OCI-LY1 (cell line): ENCODE results near the gene TMEM106A.

Source experiments
- CTCF ChIP-seq: fragments of 200-600 bp; sonication (generic), shearing (Covaris generic); IDR thresholded peaks from 2 replicates; pipeline ENCODE4 v1.5.1; 2017; ENCODE audit warnings: mild to moderate bottlenecking, antibody characterized with exemption, low read length, moderate library complexity, mixed read lengths
- EZH2 ChIP-seq: fragments of 200-600 bp; sonication (generic), shearing (Covaris generic); IDR thresholded peaks from 2 replicates; pipeline ENCODE4 v1.8.0; 2017; ENCODE audit warnings: borderline replicate concordance, mixed run types, mild to moderate bottlenecking, antibody characterized with exemption, low read length, moderate library complexity, mixed read lengths

- TF ChIP-seq CTCF (no peak), EZH2 (no peak)
Observed at GRCh38 chr17:43210576-43210975, 1.1 kb upstream of the TMEM106A start.
